ENCODE results near the gene KASH5.
A peak's percentile ranks its signal among the peaks of the same experiment; 100 is the strongest.

The KASH5 gene

DNA sequence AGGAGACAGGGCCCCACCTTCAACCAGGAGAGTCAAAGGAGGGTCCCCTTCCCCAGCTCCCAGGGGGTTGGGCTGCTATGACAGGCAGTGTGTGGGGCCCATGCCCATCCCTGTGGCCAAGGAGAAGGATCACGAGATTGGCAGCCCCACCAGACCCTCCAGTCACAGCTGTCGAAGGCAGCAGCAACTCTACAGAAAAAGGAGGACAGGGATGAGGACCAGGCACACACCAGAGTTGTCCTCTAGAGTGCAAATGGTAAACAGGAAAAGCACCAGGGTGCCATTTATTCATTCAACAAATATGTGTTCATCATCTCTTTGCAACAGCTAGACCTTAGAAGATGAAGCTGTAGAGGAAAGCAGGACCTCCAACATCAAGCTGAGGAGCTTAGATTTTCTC is 31.1 kb downstream of the KASH5 start:
- Histone ChIP-seq H3K4me3 (no peak overlapping the region), H3K4me1 (peaks cover 84% of the 10 kb centered on the region), H3K27ac (no peak overlapping the region), H3K9me3 (no peaks in the 10 kb centered on the region; the same call in 1 of the 2 replicates), H4K20me1 (peaks cover 8% of the 10 kb centered on the region), H3K36me3 (no peaks in the 10 kb centered on the region), H3K4me2 (peak overlapping the region; percentile 95), H3K9ac (no peak overlapping the region), H3K27me3 (peaks cover 56% of the 10 kb centered on the region)
- TF ChIP-seq Cebpa-rat (IDR thresholded peaks at IDR 0.05), result no peak

DNA sequence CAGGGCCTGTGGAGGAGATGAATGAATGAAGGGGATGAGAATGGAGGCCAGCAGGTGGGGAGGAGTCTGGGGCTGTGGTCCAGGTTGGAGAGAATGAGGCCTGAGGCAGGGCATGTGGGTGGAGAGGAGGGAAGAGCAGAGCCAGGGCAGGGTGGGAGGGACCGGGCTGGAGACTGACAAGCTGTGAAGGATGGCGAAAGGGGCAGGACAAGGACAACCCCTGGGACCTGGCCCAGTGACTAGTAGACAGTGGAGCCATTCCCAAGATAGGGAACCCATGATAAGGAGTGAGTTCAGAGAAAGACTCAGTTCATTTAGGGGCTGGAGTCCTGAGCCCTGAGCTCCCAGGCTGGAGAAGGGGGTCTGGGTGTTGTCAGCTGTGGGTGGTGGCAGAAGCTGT is 32.2 kb downstream of the KASH5 start:
- H3K27ac ChIP-seq, result no peak overlapping the region
- peaks cover 67% of the 10 kb centered on the region for H3K27me3 ChIP-seq
- no peaks in the 10 kb centered on the region for H3K36me3 ChIP-seq
- H3K4me1 ChIP-seq, result peaks cover 81% of the 10 kb centered on the region
- peaks cover 8% of the 10 kb centered on the region for H4K20me1 ChIP-seq
- H3K9ac ChIP-seq, result no peak overlapping the region
- no peaks in the 10 kb centered on the region; the same call in 1 of the 2 replicates for H3K9me3 ChIP-seq
- peak overlapping the region; percentile 95; the same call in 1 of the 2 replicates for H3K4me2 ChIP-seq
- no peak for TF ChIP-seq Cebpa-rat (IDR thresholded peaks at IDR 0.05)
- no peak overlapping the region for H3K4me3 ChIP-seq

DNA sequence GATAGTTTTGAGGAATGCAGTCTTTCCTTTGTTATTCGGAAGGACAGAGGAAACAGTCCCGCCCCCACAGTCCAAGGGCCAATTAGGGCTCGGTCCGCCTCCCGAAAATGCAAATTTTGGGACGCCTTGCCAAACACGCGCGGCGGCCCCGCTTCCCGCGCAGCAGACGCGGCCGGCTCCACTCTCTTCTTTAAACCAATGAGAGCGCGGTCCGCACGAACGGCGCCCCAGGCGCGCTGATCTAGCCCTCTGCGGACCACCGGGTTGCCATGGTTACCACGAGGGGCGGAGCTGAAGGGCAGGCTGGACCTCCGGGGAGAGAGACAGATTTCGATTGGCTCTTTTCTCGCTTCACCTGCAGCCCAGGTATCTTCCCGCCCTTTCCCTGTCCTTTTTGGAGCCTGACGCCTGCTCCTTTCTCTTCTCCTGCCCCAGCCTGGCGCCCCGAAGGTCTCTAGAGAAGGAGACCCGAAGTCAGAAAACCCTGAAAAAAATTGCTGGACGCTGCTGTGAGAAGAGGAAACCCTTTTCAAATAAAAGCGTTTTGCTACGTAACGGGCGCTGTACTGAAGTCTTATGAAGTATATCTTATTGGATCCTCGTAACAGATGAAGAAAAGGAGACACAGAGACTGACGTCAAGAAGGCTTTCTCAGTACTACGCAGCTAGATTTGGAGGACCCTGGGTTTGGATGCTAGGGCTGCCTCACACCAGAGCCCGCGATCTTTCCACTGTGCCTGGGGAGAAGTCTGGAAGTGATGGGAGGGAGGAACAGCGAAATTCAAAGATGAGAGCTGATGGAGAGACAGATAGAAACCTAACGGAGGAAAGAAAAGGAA is 33.2 kb downstream of the KASH5 start:
- Histone ChIP-seq H3K4me2 (no peak overlapping the region), H3K4me3 (peak overlapping the region; percentile 43; the same call in 1 of the 2 replicates), H3K36me3 (no peaks in the 10 kb centered on the region)

DNA sequence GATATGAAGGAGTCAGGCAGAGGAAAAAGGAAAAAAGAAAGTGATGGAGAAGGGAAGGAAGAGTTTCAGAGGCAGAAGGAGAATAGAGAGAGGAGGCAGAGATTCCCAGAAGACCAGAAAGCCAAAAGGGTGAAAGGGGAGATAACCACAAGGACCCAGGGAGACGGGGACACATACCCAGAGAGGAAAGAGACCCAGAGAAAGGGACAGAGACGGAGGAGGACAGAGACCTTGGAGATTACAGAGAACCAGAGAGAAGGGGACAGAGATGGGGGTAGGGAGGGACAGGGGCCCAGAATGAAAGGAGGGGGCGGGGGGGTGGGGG is 33.8 kb downstream of the KASH5 start:
- TF ChIP-seq Cebpa-rat (IDR thresholded peaks at IDR 0.05), result no peak
- Histone ChIP-seq H3K4me3 (no peak overlapping the region), H3K27me3 (peaks cover 83% of the 10 kb centered on the region), H4K20me1 (peaks cover 20% of the 10 kb centered on the region), H3K9ac (no peak overlapping the region), H3K4me1 (peaks cover 81% of the 10 kb centered on the region), H3K4me2 (no peak overlapping the region), H3K9me3 (no peaks in the 10 kb centered on the region; the same call in 1 of the 2 replicates), H3K27ac (no peak overlapping the region), H3K36me3 (no peaks in the 10 kb centered on the region)

More for the DNA sequence above, 33.2 kb downstream of the KASH5 start:
- Histone ChIP-seq H4K20me1 (peaks cover 18% of the 10 kb centered on the region), H3K9ac (no peak overlapping the region), H3K4me1 (peaks cover 81% of the 10 kb centered on the region), H3K9me3 (no peaks in the 10 kb centered on the region; the same call in 1 of the 2 replicates), H3K27ac (no peak overlapping the region), H3K27me3 (peaks cover 77% of the 10 kb centered on the region)
- TF ChIP-seq Cebpa-rat (IDR thresholded peaks at IDR 0.05), result no peak

- Histone ChIP-seq H3K9ac (no peak overlapping the region), H3K27me3 (peaks cover 90% of the 10 kb centered on the region), H3K9me3 (no peaks in the 10 kb centered on the region; the same call in 1 of the 2 replicates), H3K4me1 (peaks cover 81% of the 10 kb centered on the region), H4K20me1 (peaks cover 20% of the 10 kb centered on the region), H3K4me2 (peak overlapping the region; percentile 71), H3K36me3 (no peaks in the 10 kb centered on the region), H3K27ac (no peak overlapping the region), H3K4me3 (peak overlapping the region; percentile 36; the same call in 1 of the 2 replicates)
- TF ChIP-seq Cebpa-rat (IDR thresholded peaks at IDR 0.05), result no peak
These were observed 34.5 kb downstream of the KASH5 start for GRCh38 chr19:49422407-49423070.

DNA sequence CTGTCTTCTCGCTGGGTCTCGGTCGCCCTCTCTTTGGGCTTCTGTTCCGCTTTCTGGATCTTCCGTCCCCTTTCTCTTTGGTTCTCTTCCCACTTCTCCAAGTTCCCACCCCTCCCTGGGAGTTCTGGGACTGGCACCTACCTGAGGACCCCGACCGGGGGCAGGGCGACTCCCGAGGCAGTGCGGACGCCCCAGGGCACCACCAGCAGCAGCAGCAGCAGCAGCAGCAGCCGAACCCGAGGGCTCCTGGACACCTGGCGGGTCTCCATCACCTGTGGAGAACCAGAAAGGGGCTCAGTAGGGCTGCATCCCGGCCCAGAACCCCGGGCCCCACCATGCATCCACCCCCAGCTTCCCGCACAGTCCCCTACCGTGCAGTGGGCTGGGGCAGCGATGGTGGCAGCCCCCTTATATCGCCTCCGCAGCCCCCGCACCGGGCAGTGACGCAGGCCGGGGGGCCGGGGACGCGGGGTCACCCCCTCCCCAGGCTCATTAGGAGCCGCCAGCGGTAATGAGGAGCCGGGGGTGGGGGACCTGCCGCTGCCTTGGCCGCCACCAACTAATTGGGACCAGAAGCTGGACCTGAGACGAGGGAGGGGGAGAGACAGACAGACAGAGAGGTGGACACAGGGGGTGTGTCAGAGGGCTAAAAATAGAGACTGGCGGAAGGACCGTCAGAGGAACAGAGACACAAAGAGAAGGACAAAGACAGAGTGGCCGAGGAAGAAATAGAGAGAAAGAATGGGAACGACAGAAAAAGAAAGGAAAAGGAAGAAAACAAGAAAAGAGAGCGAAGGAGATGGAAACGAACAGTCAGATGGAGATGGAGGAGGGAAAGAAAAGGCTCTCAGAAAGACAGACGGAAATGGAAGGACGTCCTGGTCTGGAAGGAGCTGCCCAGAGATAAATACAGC is 35.3 kb downstream of the KASH5 start, which contains the start of gene PTH2:
PTH2 (minus strand) TSS at position 371 of the 914 bp plus-strand sequence; CDS start at position 269, 102 bp downstream.
- no peak for TF ChIP-seq Cebpa-rat (IDR thresholded peaks at IDR 0.05)
- peaks cover 98% of the 10 kb centered on the region for H3K27me3 ChIP-seq
- no peak within 1 kb of the TSS for H3K27ac ChIP-seq
- H4K20me1 ChIP-seq, result peaks cover 25% of the 10 kb centered on the region
- H3K9ac ChIP-seq, result 0 out of 2 replicates have a peak within 1 kb of the TSS, but pooled peaks have one; percentile 4
- H3K36me3 ChIP-seq, result no peaks in the 10 kb centered on the region
- H3K9me3 ChIP-seq, result no peaks in the 10 kb centered on the region; the same call in 1 of the 2 replicates
- H3K4me2 ChIP-seq, result peak within 1 kb of the TSS; percentile 71
- peaks cover 81% of the 10 kb centered on the region for H3K4me1 ChIP-seq
- peak within 1 kb of the TSS; percentile 36; the same call in 1 of the 2 replicates for H3K4me3 ChIP-seq

GRCh38 chr19:49423985-49424303 is 35.9 kb downstream of the KASH5 start:
- H3K27me3 ChIP-seq, result peaks cover 100% of the 10 kb centered on the region
- H3K27ac ChIP-seq, result no peak overlapping the region
- no peak overlapping the region for H3K9ac ChIP-seq
- H3K36me3 ChIP-seq, result no peaks in the 10 kb centered on the region
- peak overlapping the region; percentile 71 for H3K4me2 ChIP-seq
- no peak for TF ChIP-seq Cebpa-rat (IDR thresholded peaks at IDR 0.05)
- H3K9me3 ChIP-seq, result no peaks in the 10 kb centered on the region; the same call in 1 of the 2 replicates
- peaks cover 25% of the 10 kb centered on the region for H4K20me1 ChIP-seq
- H3K4me1 ChIP-seq, result peaks cover 76% of the 10 kb centered on the region
- H3K4me3 ChIP-seq, result 0 out of 2 replicates have a peak overlapping the region, but pooled peaks have one; percentile 36

DNA sequence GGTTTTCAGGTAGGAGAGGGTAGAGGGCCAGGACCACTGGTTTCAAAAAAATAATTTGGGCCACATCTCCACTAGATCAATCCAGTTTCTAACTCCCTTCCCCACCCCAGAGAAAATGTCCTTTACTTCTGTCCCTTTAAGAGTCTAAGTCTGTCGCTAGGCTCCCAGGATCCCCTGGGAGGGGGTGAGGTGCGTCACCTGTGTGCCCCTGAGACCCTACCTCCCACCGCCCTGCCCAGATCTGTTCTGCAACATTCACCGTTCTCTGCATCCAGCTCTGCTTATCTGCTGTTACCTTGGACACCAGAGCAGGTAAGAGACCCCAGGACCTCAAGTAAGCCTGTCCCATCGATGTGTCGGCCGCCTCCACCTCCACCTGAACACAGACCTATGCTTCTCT is 37.1 kb downstream of the KASH5 start, which contains the start of gene GFY:
GFY (plus strand) TSS at position 211 of the 400 bp plus-strand sequence. CDS start 1,043 bp downstream, outside the sequence.
- Histone ChIP-seq H3K4me3 (peak within 1 kb of the TSS; percentile 29; the same call in 1 of the 2 replicates), H3K27me3 (peaks cover 100% of the 10 kb centered on the region), H3K4me1 (peaks cover 72% of the 10 kb centered on the region), H3K9me3 (no peaks in the 10 kb centered on the region; the same call in 1 of the 2 replicates), H4K20me1 (peaks cover 25% of the 10 kb centered on the region), H3K9ac (no peak within 1 kb of the TSS), H3K27ac (no peak within 1 kb of the TSS), H3K36me3 (no peaks in the 10 kb centered on the region), H3K4me2 (peak within 1 kb of the TSS; percentile 79)
- no peak for TF ChIP-seq Cebpa-rat (IDR thresholded peaks at IDR 0.05)

Data from BLaER1 (cell line).